Measurements from ENCODE around the gene HOXB7. TPM values are rescaled to one million over a fixed set of nuclear protein-coding genes. Genes with fewer than 3 reads are reported as not detected.

Gene HOXB7
- total RNA-seq, 2 donors from 2014 or later: 0.52 TPM; not detected in 1

DNA sequence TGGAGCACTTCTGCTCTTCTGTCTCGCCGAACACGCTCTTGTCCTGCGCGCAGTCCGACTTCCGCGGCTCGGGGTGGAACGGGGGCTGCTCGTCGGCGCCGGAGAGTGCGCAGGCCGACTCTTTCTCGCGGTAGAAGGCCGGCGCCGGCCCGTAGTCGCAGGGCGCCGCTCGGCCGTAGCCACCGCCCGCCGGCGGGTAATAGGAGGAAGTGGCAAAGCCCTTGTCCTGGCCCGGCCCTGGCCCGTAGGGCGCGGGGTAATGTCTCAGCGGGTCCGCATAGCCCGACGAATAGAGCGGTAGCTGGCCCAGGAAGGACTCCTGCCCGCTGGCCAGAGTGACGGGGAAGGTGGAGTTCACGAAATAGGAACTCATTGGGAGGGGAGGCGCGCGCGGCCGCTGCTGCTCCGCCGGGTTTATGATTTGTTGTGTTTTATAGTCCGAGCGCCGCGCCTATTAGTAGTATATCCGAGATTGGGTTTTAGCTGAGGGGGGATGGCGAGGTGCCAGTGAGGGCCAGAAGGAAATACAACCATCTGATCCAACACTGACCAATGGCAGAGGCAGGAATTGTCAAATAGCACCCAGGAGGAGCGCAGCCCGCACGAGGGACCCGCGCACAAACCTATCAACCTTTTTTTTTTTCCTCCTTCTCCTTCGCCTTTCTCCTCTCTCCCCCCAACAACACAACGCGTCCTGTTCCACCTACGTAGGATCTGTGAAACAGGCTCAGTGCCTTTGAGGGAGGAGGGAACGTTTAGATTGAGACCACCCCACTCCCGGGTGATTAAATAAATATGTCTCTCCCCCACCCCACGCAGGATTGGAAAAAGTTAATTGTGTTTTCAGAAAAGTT is 12.8 kb downstream of the HOXB7 start:
- intact Hi-C loops (cut with DNase I): no loop called here
- 3% methylated on average over 42 to 68 of the region's 68 CpGs for WGBS, 2 donors
- Histone ChIP-seq H3K4me1 (peaks cover 44% of the 10 kb centered on the region), H3K36me3 (replicated peaks in 1 of 2; ENCODE audit: insufficient read depth in 1 of 2, low read depth in 2 of 2) (no peaks in the 10 kb centered on the region), H3K27ac (peak overlapping the region in 3 of 4 donors; percentile 39 to 50 (median 40)), H3K4me3 (no peak overlapping the region), H3K9me3 (no peaks in the 10 kb centered on the region), H3K27me3 (peaks cover 8 to 78% of the 10 kb centered on the region in 2 donors)
- peak; percentile 51 for ATAC-seq
- DNase-seq: peak; percentile 39 to 48 (median 46)
- TF ChIP-seq, protein P1, sequence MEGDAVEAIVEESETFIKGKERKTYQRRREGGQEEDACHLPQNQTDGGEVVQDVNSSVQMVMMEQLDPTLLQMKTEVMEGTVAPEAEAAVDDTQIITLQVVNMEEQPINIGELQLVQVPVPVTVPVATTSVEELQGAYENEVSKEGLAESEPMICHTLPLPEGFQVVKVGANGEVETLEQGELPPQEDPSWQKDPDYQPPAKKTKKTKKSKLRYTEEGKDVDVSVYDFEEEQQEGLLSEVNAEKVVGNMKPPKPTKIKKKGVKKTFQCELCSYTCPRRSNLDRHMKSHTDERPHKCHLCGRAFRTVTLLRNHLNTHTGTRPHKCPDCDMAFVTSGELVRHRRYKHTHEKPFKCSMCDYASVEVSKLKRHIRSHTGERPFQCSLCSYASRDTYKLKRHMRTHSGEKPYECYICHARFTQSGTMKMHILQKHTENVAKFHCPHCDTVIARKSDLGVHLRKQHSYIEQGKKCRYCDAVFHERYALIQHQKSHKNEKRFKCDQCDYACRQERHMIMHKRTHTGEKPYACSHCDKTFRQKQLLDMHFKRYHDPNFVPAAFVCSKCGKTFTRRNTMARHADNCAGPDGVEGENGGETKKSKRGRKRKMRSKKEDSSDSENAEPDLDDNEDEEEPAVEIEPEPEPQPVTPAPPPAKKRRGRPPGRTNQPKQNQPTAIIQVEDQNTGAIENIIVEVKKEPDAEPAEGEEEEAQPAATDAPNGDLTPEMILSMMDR (IDR thresholded peaks at IDR 0.05): no peak
- peak in 2 of 3 donors; percentile 31 to 37 for TF ChIP-seq POLR2A (IDR thresholded peaks at IDR 0.05)

DNA sequence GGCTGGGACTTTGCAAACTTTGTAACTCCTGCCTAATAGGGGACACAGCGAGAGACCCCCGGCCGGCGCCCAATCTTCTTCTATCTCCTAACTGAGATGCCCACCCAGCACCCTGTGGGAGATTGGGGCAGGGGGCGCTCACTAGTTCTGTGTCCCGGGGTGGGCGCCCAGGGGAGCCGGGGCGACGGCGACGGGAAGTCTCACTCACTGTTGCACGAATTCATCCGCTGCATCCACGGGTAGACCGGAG is 13.4 kb downstream of the HOXB7 start:
- H3K36me3 ChIP-seq (replicated peaks in 1 of 2; ENCODE audit: insufficient read depth in 1 of 2, low read depth in 2 of 2): no peaks in the 10 kb centered on the region

GRCh38 chr17:48596735-48597527 is 13.9 kb downstream of the HOXB7 start:
- no peak for ATAC-seq

More for the DNA sequence above, 13.4 kb downstream of the HOXB7 start:
- WGBS, 2 donors: 2 to 4% methylated on average over 5 to 16 of the region's 16 CpGs
- Histone ChIP-seq H3K9me3 (no peaks in the 10 kb centered on the region), H3K27ac (peak overlapping the region in 2 of 4 donors; percentile 8 to 50), H3K4me3 (no peak overlapping the region), H3K27me3 (peaks cover 8 to 83% of the 10 kb centered on the region in 2 donors), H3K4me1 (peaks cover 46% of the 10 kb centered on the region)
- TF ChIP-seq, protein P1 (IDR thresholded peaks at IDR 0.05): no peak
- TF ChIP-seq POLR2A (IDR thresholded peaks at IDR 0.05): no peak
- intact Hi-C loops (cut with DNase I): no loop called here
- ATAC-seq (no peak), DNase-seq (no peak)

DNA sequence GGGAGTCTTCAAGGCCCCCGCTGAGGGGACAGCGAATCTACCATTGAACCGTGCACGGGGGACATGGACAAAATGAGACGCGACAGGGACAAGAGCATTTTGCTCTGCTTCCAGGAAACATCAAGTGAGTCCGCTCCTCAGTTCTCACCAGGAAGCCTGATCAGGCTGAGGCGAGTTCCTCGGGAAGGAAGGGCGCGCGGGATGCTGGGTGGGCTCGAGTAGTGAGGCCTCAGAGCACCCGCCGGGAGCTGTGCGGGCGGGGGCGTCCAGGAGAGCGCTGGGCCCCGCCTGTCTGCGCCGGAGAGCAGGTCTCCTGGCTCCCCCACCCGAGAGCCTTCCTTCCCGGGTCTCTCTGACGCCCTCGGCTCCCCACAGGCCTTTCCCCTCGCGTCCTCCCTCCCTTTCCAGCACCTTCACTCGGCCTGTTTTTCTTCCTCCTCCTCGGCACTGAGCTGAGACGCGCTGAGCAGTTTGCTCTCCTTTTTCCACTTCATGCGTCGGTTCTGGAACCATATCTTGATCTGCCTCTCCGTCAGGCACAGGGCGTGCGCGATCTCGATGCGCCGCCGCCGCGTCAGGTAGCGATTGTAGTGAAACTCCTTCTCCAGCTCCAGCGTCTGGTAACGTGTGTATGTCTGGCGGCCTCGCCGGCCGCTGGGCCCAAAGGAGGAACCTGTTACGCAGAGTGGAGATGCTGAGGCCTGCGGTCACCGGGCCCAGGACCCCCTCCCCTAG is 14.7 kb downstream of the HOXB7 start:
- intact Hi-C loops (cut with DNase I): no loop called here
- no peak for ATAC-seq
- no peaks in the 10 kb centered on the region for H3K36me3 ChIP-seq (replicated peaks in 1 of 2; ENCODE audit: insufficient read depth in 1 of 2, low read depth in 2 of 2)
- TF ChIP-seq, protein P1 (IDR thresholded peaks at IDR 0.05): no peak
- no peak for TF ChIP-seq POLR2A (IDR thresholded peaks at IDR 0.05)
- H3K4me1 ChIP-seq: peaks cover 35% of the 10 kb centered on the region
- no peak for DNase-seq
- H3K27ac ChIP-seq: no peak overlapping the region
- H3K9me3 ChIP-seq: no peaks in the 10 kb centered on the region
- no peak overlapping the region for H3K4me3 ChIP-seq
- WGBS, 2 donors: 11% methylated on average over 27 to 53 of the region's 54 CpGs
- H3K27me3 ChIP-seq: peaks cover 7 to 75% of the 10 kb centered on the region in 2 donors

More at GRCh38 chr17:48596735-48597527, 13.9 kb downstream of the HOXB7 start:
- no peak overlapping the region for H3K4me3 ChIP-seq
- H3K27ac ChIP-seq: peak overlapping the region in 1 of 4 donors; percentile 8
- H3K9me3 ChIP-seq: no peaks in the 10 kb centered on the region
- 9% methylated on average over 26 of the region's 26 CpGs for WGBS, 2 donors
- no peaks in the 10 kb centered on the region for H3K36me3 ChIP-seq (replicated peaks in 1 of 2; ENCODE audit: insufficient read depth in 1 of 2, low read depth in 2 of 2)
- H3K27me3 ChIP-seq: peaks cover 8 to 83% of the 10 kb centered on the region in 2 donors
- H3K4me1 ChIP-seq: peaks cover 42% of the 10 kb centered on the region
- TF ChIP-seq, protein P1 (IDR thresholded peaks at IDR 0.05): no peak
- TF ChIP-seq POLR2A (IDR thresholded peaks at IDR 0.05): no peak
- DNase-seq: no peak
- intact Hi-C loops (cut with DNase I): no loop called here
